Motor neuron (in vitro differentiated cells): ENCODE measurements around the gene PHAX. TPM values are rescaled to one million over a fixed set of nuclear protein-coding genes. Genes with fewer than 3 reads are reported as not detected.
A peak's percentile ranks its signal among the peaks of the same experiment; 100 is the strongest.
"Not testable (repeated sequence)": the region's sequence is repeated elsewhere in the genome, so short reads cannot be mapped to it uniquely, and the experiment has no call there.

Experiments
- ATAC-seq, 8 experiments: fragments of 200-7000 bp; cut with Tn5 transposase; replicated peaks in 6 of 8; 2 replicates each; pipeline ENCODE4 v1.8.0; 2021; ENCODE audit warnings: mild to moderate bottlenecking in 8 of 8, moderate library complexity in 8 of 8
- H3K27ac ChIP-seq, 2 donors: fragments of 250-450 bp; sonication (Bioruptor Pico); 2 replicates each; pipeline ENCODE4 v1.9.0; 2021; ENCODE audit warnings: antibody characterized with exemption in 2 of 2, mild to moderate bottlenecking in 2 of 2, moderate library complexity in 1 of 2
- H3K4me1 ChIP-seq, 2 donors: fragments of 250-450 bp; sonication (Bioruptor Pico); replicated peaks in 1 of 2; 2 replicates each; pipeline ENCODE4 v1.6.1; 2021; ENCODE audit warnings: antibody characterized with exemption in 2 of 2, mild to moderate bottlenecking in 2 of 2, moderate library complexity in 1 of 2
- H3K4me3 ChIP-seq, 5 donors: fragments of 250-450 bp; sonication (Bioruptor Pico); 2 replicates each; pipeline ENCODE4 v1.9.0; 2021; ENCODE audit warnings: antibody characterized with exemption in 5 of 5, mild to moderate bottlenecking in 5 of 5, moderate library complexity in 4 of 5
- WGBS, 10 experiments: fragments of 450-650 bp; shearing (Covaris generic); methylation state at CpG; one replicate each; pipeline ENCODE4 v1.0.0; 2022; 5-methylcytosine and 5-hydroxymethylcytosine counted together
- in situ Hi-C, 9 experiments: fragments of 400-800 bp; cut with MboI; loops; one replicate each; pipeline ENCODE4 v1.15.0; 2021; ENCODE audit warnings: low sequenced_read_pairs in 9 of 9, low pct_unique_long_range_greater_than_20kb in 2 of 9; ENCODE audit not compliant: unreplicated experiment in 9 of 9
- total RNA-seq, 8 experiments: library from RNA; unstranded; fragments of 300-600 nt; gene quantifications; 2 replicates each; pipeline versions ENCODE4 v1.2.3 to v1.2.4, GENCODE V29; 2022

PHAX gene, protein sequence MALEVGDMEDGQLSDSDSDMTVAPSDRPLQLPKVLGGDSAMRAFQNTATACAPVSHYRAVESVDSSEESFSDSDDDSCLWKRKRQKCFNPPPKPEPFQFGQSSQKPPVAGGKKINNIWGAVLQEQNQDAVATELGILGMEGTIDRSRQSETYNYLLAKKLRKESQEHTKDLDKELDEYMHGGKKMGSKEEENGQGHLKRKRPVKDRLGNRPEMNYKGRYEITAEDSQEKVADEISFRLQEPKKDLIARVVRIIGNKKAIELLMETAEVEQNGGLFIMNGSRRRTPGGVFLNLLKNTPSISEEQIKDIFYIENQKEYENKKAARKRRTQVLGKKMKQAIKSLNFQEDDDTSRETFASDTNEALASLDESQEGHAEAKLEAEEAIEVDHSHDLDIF
- 10 to 100 TPM; 38.9 to 85.4 (median 55.7) TPM for total RNA-seq

DNA sequence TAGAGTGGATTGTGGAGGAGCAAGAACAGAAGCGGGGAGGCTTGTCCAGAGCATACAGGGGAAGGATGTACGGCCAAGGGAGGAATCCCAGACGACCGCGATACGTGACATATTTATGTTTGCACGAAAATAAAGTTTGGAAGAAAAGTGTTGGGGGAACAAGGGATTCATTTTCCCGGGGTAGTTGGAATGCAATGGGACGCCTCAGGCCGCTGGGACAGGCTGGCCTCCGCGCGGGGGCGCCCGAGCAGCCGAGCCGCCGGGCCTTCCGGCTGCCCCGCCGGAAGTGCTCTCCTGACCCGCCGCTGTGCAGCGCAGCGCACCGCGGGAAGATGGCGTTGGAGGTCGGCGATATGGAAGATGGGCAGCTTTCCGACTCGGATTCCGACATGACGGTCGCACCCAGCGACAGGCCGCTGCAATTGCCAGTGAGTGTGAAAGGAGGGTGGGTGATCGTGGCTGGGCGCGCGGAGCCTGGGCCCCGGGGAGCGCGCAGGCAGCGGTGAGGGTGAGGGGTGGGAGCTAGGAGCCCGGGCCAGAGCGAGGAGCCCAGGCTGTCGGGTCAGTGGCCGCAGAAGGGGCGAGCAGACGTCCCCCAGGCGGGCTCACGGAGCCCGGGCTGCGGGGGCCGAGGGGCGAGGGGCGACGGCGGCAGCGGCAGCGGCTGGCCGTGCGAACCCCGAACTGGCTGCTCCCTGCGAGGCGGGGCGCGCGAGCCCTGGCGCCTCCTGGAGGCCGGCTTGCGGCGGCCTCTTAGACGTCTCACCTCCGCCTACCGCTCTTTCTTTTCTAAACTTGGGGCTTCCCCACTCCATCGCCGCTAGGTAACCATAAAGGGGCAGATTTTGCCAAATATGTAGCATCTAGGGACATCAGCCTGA lies at the start of gene PHAX:
Gene PHAX (plus strand): TSS at position 317 of the 881 bp plus-strand sequence. CDS start 16 bp downstream, at position 333.
- 0 to 14% (median 0%) methylated on average over 1 to 21 of the region's 79 CpGs; no CpG with 5 or more reads in 4 of the 10 experiments for WGBS, 10 experiments
- in situ Hi-C loops = no loop called here
- peak within 1 kb of the TSS; percentile 94 to 97 for H3K27ac ChIP-seq
- peaks cover 20 to 27% of the 10 kb centered on the region in 2 donors for H3K4me1 ChIP-seq
- peak within 1 kb of the TSS; percentile 63 to 99 (median 97) for H3K4me3 ChIP-seq
- peak; percentile 97 to 99 (median 99) for ATAC-seq

DNA sequence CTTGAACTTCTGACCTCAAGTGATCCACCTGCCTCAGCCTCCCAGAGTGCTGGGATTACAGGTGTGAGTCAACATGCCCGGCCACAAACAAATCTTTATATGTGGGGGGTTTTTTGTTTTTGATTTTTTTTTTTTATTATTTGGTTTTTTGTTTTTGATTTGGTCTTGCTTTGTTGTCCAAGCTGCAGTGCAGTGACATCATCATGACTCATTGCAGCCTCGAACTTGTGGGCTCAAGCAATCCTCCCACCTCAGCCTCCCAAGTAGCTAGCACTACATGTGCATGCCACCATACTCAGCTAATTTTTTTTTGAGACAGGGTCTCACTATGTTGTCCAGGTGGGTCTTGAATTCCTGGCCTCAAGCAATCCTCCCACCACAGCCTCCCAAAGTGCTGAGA lies 48.1 kb upstream of the PHAX start:
- in situ Hi-C loops = no loop called here
- no peaks in the 10 kb centered on the region for H3K4me1 ChIP-seq
- H3K4me3 ChIP-seq = no peak overlapping the region
- H3K27ac ChIP-seq = no peak overlapping the region
- 79 to 100% (median 91%) methylated on average over 1 to 2 of the region's 2 CpGs; no CpG with 5 or more reads in 3 of the 10 experiments for WGBS, 10 experiments
- ATAC-seq = no peak

DNA sequence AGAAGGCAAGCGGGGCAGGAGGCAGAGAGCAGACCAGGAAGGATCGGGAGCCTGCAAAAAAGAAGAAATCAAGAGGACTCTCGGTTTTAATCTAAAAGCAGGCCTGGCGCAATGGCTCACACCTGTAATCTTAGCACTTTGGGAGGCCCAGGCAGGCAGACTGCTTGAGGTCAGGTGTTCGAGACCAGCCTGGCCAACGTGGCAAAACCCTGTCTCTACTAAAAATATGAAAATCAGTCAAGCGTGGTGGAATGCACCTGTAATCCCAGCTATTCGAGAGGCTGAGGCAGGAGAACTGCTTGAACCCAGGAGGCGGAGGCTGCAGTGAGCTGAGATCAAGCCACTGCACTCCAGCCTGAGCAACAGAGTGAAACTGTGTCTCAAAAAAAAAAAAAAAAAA lies 45.6 kb upstream of the PHAX start:
- H3K27ac ChIP-seq, H3K4me3 ChIP-seq, in situ Hi-C loops, ATAC-seq, H3K4me1 ChIP-seq: not testable (repeated sequence)
- 91 to 100% (median 97%) methylated on average over 2 to 8 of the region's 9 CpGs for WGBS, 10 experiments

DNA sequence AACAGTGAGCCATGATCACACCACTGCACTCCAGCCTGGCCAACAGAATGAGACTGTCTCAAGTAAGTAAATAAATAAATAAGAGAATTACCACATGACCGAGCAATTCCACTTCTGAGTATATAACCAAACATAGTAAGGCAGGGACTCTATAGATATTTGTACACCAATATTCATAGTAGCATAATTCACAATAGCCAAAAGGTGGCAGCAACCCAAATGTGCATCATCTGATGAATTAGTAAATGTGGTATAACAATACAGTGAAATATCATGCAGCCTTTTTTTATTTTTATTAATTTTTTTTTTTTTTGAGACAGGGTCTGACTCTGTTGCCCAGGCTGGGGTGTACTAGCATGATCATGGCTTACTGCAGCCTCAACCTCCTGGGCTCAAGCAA lies 38.8 kb upstream of the PHAX start:
- Histone ChIP-seq H3K4me3 (no peak overlapping the region), H3K4me1 (peaks cover 0 to 8% of the 10 kb centered on the region in 2 donors), H3K27ac (no peak overlapping the region)
- 71 to 100% (median 100%) methylated on average over 1 of the region's 1 CpG; no CpG with 5 or more reads in 3 of the 10 experiments for WGBS, 10 experiments
- ATAC-seq = no peak
- in situ Hi-C loops = no loop called here

DNA sequence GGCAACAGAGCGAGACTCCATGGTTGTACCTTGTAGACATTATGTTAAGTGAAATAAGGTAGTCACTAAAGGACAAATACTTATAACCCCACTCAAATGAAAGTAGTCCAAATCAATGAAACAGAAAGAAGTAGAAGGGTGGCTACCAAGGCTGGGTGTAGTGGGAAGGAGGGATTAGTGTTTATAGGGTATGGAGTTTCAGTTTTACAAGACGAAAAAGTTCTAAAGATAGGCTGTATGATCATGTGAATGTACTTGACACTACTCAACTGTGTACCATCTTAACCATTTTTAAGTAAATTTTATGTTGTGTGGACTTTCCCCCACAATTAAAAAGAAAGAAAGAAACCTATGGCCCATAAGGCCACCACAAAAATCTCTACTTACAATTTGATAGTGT lies 37.9 kb upstream of the PHAX start:
- no peak overlapping the region for H3K27ac ChIP-seq
- ATAC-seq = no peak
- H3K4me1 ChIP-seq = peaks cover 0 to 8% of the 10 kb centered on the region in 2 donors
- WGBS, 10 experiments = 33 to 100% (median 82%) methylated on average over 1 to 2 of the region's 2 CpGs; no CpG with 5 or more reads in 4 of the 10 experiments
- H3K4me3 ChIP-seq = no peak overlapping the region
- in situ Hi-C loops = no loop called here

DNA sequence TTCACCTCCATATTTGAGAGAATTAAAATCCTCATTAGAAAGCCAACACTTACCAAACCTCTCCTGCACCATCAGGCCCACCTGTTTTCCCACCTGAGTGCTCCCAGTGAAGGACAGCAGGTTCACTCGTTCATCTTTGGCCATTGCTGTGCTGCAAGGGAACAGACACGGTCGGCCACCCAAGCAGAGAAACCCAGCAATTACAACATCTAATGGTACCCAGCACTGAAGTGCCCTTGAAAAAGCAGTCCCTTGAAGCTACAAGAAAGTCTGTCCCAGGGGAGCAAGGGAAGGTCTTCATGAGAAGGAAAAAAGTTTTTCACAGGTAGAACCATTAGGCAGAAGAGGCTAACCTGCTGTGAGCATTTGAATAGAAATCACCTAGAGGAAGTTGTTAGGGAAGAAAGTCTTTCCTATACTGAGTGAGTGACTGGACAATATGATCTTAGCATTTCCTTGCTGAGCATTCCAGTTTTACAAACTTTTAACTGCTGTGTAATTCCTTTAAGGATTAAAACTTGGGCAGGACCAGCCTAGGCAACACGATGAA lies 32.5 kb upstream of the PHAX start:
- Histone ChIP-seq H3K27ac (no peak overlapping the region), H3K4me1 (peaks cover 0 to 8% of the 10 kb centered on the region in 2 donors), H3K4me3 (no peak overlapping the region)
- no peak for ATAC-seq
- WGBS, 10 experiments = 86 to 100% (median 96%) methylated on average over 1 to 4 of the region's 4 CpGs; no CpG with 5 or more reads in 3 of the 10 experiments
- in situ Hi-C loops = no loop called here

DNA sequence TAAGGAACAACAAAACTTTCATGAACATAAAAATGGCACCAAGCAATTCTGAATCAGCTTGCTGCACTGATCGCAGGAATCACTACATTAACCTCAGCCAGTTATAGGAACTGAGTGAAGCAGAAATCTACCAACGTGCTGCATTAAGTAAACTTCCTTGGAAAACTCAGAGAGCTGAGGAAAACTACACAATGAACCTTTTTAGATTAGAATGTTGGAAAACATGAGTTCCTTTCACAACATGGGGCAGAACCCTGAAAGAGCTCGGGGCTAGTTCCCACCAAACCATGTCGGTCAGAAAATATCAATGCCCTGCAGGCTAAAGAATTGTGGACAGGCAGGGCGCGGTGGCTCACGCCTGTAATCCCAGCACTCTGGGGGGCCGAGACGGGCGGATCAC lies 25.1 kb upstream of the PHAX start:
- no peak overlapping the region for H3K4me3 ChIP-seq
- no peak overlapping the region for H3K27ac ChIP-seq
- no peak for ATAC-seq
- 40 to 100% (median 92%) methylated on average over 1 to 8 of the region's 10 CpGs; no CpG with 5 or more reads in 2 of the 10 experiments for WGBS, 10 experiments
- no peaks in the 10 kb centered on the region for H3K4me1 ChIP-seq
- in situ Hi-C loops = no loop called here

DNA sequence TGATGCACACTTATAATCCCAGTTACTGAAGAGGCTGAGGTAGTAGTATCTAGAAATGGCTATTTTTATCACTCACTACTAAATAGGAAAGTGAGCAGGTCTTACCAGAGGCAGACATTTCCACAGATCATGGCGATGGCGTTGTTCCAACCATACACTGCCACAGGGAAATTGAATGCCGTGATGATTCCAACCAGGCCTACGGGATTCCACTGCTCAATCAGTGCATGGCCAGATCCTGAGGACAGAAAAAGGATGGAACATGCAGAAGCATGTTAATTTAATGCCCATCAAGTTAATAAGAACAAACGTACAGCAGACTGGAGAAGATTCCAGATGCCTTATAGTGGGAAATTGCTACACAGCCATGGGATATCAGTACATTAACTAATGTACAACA lies 23.8 kb upstream of the PHAX start:
- WGBS, 10 experiments = 49 to 100% (median 95%) methylated on average over 1 to 5 of the region's 5 CpGs; no CpG with 5 or more reads in 1 of the 10 experiments
- no peak overlapping the region for H3K4me3 ChIP-seq
- no peaks in the 10 kb centered on the region for H3K4me1 ChIP-seq
- in situ Hi-C loops = no loop called here
- no peak overlapping the region for H3K27ac ChIP-seq
- ATAC-seq = no peak

DNA sequence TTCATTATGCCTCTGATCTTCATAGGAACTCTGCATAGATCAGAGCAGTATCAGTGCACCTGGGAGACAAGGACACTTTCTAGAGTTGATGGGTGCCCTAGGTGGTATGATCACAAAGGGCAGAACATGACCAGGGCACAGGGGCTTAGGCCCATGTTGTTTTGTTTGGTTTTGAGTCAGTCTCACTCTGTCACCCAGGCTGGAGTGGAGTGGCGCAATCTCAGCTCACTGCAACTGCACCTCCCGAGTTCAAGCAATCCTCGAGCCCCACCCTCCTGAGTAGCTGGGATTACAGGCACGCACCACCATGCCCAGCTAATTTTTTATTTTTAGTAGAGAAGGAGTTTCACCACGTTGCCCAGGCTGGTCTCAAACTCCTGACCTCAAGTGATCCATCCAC lies 23.3 kb upstream of the PHAX start:
- H3K4me1 ChIP-seq = no peaks in the 10 kb centered on the region
- 74 to 100% (median 100%) methylated on average over 1 to 5 of the region's 5 CpGs; no CpG with 5 or more reads in 4 of the 10 experiments for WGBS, 10 experiments
- no peak for ATAC-seq
- in situ Hi-C loops = no loop called here
- H3K27ac ChIP-seq = no peak overlapping the region
- H3K4me3 ChIP-seq = no peak overlapping the region

DNA sequence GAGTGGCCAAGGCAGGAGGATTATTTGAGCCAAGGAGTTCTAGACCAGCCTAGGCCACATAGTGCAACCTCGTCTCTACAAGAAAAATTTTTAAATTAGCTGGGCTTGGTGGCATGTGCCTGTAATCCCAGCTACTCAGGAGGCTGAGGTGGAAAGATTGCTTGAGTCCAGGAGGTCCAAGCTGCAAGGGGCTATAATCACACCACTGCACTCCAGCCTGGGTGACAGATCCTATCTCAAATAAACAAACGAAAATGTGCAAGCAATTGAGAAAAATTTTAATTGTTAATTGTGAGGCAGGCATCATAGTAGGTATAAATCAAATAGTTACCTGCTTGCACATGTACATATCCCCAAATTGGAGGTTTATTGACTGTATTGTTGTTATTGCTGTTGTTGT lies 21.0 kb upstream of the PHAX start:
- H3K27ac ChIP-seq = no peak overlapping the region
- no peaks in the 10 kb centered on the region for H3K4me1 ChIP-seq
- 87 to 100% (median 97%) methylated on average over 1 to 2 of the region's 2 CpGs; no CpG with 5 or more reads in 6 of the 10 experiments for WGBS, 10 experiments
- in situ Hi-C loops = no loop called here
- ATAC-seq = no peak
- no peak overlapping the region for H3K4me3 ChIP-seq

DNA sequence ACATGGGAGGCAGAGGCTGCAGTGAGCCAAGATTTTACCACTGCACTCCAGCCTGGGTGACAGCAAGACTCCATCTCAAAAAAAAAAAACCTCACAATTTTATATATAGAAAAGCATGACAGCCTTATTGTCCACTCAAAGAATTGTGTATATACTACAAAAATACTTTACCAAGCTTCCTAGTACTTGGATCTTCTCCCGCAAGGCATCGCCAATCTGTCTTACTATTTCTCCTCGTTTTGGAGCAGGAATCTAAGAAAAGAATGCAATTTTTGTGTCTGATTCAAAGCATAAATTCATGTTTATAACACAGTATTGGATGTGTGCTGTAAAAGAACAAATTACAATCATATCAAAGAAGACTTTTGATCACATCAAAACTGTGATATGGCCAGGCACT lies 17.0 kb upstream of the PHAX start:
- in situ Hi-C loops = no loop called here
- WGBS, 10 experiments = 81 to 100% (median 96%) methylated on average over 3 of the region's 3 CpGs; no CpG with 5 or more reads in 5 of the 10 experiments
- Histone ChIP-seq H3K4me1 (no peaks in the 10 kb centered on the region), H3K4me3 (no peak overlapping the region), H3K27ac (no peak overlapping the region)
- ATAC-seq = no peak

DNA sequence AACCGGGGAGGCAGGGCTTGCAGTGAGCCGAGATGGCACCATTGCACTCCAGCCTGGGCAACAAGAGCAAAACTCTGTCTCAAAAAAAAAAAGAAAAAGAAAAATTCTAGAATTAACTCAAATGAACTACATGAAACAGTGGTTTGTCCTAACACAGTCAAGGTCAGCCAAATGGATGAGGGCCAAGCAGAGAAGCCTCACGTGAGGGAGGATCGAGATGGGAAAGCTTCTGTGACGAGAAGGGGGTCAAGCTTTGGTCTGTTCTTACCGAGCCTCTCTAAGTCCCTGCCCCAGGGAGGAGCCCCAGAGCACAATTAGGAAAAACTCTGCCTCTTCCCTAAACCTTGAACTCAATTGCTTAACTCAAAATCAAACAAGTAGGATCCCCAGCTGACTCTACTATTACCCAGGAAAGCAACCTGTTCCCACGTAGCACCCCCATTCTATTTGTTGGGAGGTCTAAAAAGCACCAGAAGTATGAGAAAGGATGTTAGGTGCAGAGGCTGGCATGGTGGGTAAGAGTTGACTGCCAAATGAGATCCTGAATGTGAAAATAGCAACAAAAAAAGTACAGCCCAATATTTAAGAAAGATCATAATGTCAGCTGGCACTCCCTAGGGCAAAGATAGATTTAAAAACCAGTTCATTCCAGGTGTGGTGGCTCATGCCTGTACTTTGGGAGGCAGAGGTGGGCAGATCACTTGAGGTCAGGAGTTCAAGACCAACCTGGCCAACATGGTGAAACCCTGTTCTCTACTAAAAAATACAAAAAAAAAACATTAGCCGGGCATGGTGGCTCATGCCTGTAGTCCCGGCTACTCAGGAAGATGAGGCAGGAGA lies 13.0 kb upstream of the PHAX start:
- 58 to 97% (median 88%) methylated on average over 1 to 7 of the region's 9 CpGs; no CpG with 5 or more reads in 1 of the 10 experiments for WGBS, 10 experiments
- no peak for ATAC-seq
- no peak overlapping the region for H3K4me3 ChIP-seq
- no peak overlapping the region for H3K27ac ChIP-seq
- in situ Hi-C loops = no loop called here
- peaks cover under 1 to 2% of the 10 kb centered on the region in 2 donors for H3K4me1 ChIP-seq
